ENCODE data around the gene AP2A1. TPM values are rescaled to one million over a fixed set of nuclear protein-coding genes. Genes with fewer than 3 reads are reported as not detected.

AP2A1 gene
- total and polyA plus RNA-seq, 2 donors (not counting 3 experiments of a cell fraction or from before 2014, with no cell fraction given): 108 to 113 TPM

DNA sequence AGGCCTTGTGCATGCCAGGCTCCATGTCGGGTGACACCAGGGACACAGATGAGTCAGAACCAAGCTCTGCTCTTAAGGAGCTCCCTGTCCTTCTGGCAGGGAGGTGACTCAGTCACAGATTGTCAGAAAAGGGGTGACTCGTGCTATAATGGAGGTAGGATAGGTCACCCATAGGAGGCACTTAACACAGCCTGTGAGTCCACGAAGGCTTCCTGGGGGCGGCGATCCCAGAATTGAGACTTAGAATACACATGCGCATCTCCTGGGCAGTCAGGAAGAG lies 26.7 kb downstream of the AP2A1 start:
- no peak for DNase-seq (ENCODE audit: low read depth, low spot score)
- ChIA-PET CTCF (no interaction called here), POLR2A (no interaction called here)
- Histone ChIP-seq H3K27me3 (ENCODE audit: control insufficient read depth in 2 of 2, insufficient read depth in 2 of 2, low read length in 2 of 2) (no peaks in the 10 kb centered on the region), H3K27ac (ENCODE audit: insufficient read depth, low read depth, low read length) (no peak overlapping the region), H3K9ac (replicated peaks; ENCODE audit: extremely low read depth, insufficient read depth, low read length) (no peak overlapping the region), H3K4me1 (ENCODE audit: control insufficient read depth, extremely low read depth, insufficient read depth, low read length) (no peaks in the 10 kb centered on the region), H3K36me3 (ENCODE audit: control insufficient read depth in 2 of 2, extremely low read depth in 1 of 2, insufficient read depth in 2 of 2, low read length in 2 of 2) (peaks cover 8 to 58% of the 10 kb centered on the region in 2 experiments), H3K9me3 (replicated peaks; ENCODE audit: control insufficient read depth, insufficient read depth, low read length) (no peaks in the 10 kb centered on the region), H3K9me1 (replicated peaks; ENCODE audit: control insufficient read depth, extremely low read depth, insufficient read depth, low read length) (no peaks in the 10 kb centered on the region), H3K4me2 (ENCODE audit: insufficient read depth, low read length) (no peak overlapping the region), H2AFZ (ENCODE audit: low read depth, low read length) (no peak overlapping the region), H4K20me1 (replicated peaks; ENCODE audit: control insufficient read depth, extremely low read depth, insufficient read depth, low read length) (no peaks in the 10 kb centered on the region), H3K79me2 (ENCODE audit: control insufficient read depth, insufficient read depth, low read length) (no peaks in the 10 kb centered on the region), H3K4me3 (replicated peaks in 1 of 3; ENCODE audit: insufficient read depth in 1 of 3, low read depth in 1 of 3, low read length in 3 of 3) (no peak overlapping the region)
- no TSS peak for BruUV-seq (replicated peaks)
- TF ChIP-seq, protein P1, sequence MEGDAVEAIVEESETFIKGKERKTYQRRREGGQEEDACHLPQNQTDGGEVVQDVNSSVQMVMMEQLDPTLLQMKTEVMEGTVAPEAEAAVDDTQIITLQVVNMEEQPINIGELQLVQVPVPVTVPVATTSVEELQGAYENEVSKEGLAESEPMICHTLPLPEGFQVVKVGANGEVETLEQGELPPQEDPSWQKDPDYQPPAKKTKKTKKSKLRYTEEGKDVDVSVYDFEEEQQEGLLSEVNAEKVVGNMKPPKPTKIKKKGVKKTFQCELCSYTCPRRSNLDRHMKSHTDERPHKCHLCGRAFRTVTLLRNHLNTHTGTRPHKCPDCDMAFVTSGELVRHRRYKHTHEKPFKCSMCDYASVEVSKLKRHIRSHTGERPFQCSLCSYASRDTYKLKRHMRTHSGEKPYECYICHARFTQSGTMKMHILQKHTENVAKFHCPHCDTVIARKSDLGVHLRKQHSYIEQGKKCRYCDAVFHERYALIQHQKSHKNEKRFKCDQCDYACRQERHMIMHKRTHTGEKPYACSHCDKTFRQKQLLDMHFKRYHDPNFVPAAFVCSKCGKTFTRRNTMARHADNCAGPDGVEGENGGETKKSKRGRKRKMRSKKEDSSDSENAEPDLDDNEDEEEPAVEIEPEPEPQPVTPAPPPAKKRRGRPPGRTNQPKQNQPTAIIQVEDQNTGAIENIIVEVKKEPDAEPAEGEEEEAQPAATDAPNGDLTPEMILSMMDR (IDR thresholded peaks at IDR 0.05; ENCODE audit: extremely low read depth in 1 of 2, insufficient read depth in 1 of 2, low read depth in 1 of 2, low read length in 2 of 2): no peak
- no peak for TF ChIP-seq POLR2A (IDR thresholded peaks at IDR 0.05; ENCODE audit: low read depth, low read length)
- TF ChIP-seq MYC (IDR thresholded peaks at IDR 0.05; ENCODE audit: low read depth, low read length): no peak
- TF ChIP-seq FOS (IDR thresholded peaks at IDR 0.05; ENCODE audit: borderline replicate concordance, insufficient read depth, low read length): peak; percentile 78
- intact Hi-C loops (cut with micrococcal nuclease) (no loop called here), dilution Hi-C loops (cut with MboI; ENCODE audit: extremely low pct_ligation_motif_present, low sequenced_read_pairs) (no loop called here)
- FAIRE-seq: no peak

DNA sequence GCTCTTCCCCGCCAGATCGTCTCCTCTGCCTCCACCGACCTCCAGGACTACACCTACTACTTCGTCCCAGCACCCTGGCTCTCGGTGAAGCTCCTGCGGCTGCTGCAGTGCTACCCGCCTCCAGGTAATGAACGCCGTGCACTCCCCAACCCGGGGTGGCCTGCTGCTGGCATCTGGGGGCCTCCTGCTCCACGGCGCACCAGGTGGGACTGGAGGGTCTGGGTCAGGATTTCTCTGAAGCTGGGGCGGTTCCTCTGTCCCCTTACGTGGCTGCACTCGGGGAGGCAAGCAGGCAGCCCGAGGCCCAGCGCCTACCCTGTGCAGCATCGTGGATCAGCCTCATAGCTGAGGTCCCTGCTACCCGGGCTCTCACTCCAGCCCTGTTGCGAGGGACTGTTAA lies 28.8 kb downstream of the AP2A1 start:
- Histone ChIP-seq H2AFZ (ENCODE audit: low read depth, low read length) (no peak overlapping the region), H3K36me3 (ENCODE audit: control insufficient read depth in 2 of 2, extremely low read depth in 1 of 2, insufficient read depth in 2 of 2, low read length in 2 of 2) (peaks cover 10 to 60% of the 10 kb centered on the region in 2 experiments), H3K4me2 (ENCODE audit: insufficient read depth, low read length) (no peak overlapping the region), H4K20me1 (replicated peaks; ENCODE audit: control insufficient read depth, extremely low read depth, insufficient read depth, low read length) (no peaks in the 10 kb centered on the region), H3K27me3 (ENCODE audit: control insufficient read depth in 2 of 2, insufficient read depth in 2 of 2, low read length in 2 of 2) (no peaks in the 10 kb centered on the region), H3K9me3 (replicated peaks; ENCODE audit: control insufficient read depth, insufficient read depth, low read length) (no peaks in the 10 kb centered on the region), H3K27ac (ENCODE audit: insufficient read depth, low read depth, low read length) (no peak overlapping the region), H3K9ac (replicated peaks; ENCODE audit: extremely low read depth, insufficient read depth, low read length) (no peak overlapping the region), H3K9me1 (replicated peaks; ENCODE audit: control insufficient read depth, extremely low read depth, insufficient read depth, low read length) (no peaks in the 10 kb centered on the region), H3K79me2 (ENCODE audit: control insufficient read depth, insufficient read depth, low read length) (no peaks in the 10 kb centered on the region), H3K4me1 (ENCODE audit: control insufficient read depth, extremely low read depth, insufficient read depth, low read length) (no peaks in the 10 kb centered on the region), H3K4me3 (replicated peaks in 1 of 3; ENCODE audit: insufficient read depth in 1 of 3, low read depth in 1 of 3, low read length in 3 of 3) (no peak overlapping the region)
- BruUV-seq (replicated peaks): no TSS peak
- ChIA-PET POLR2A (no interaction called here), CTCF (no interaction called here)
- DNase-seq (ENCODE audit: low read depth, low spot score): no peak
- intact Hi-C loops (cut with micrococcal nuclease): no loop called here
- no peak for TF ChIP-seq MYC (IDR thresholded peaks at IDR 0.05; ENCODE audit: low read depth, low read length)
- TF ChIP-seq FOS (IDR thresholded peaks at IDR 0.05; ENCODE audit: borderline replicate concordance, insufficient read depth, low read length): no peak
- TF ChIP-seq EZH2 (IDR thresholded peaks at IDR 0.05; ENCODE audit: borderline replicate concordance, low read depth, low read length, severe bottlenecking): no peak
- no peak for TF ChIP-seq GATA2 (IDR thresholded peaks at IDR 0.05; ENCODE audit: insufficient read depth, insufficient read length, low read depth, low read length)
- TF ChIP-seq, protein P1 (IDR thresholded peaks at IDR 0.05; ENCODE audit: extremely low read depth in 1 of 2, insufficient read depth in 1 of 2, low read depth in 1 of 2, low read length in 2 of 2): no peak
- TF ChIP-seq, protein P2, sequence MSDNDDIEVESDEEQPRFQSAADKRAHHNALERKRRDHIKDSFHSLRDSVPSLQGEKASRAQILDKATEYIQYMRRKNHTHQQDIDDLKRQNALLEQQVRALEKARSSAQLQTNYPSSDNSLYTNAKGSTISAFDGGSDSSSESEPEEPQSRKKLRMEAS (IDR thresholded peaks at IDR 0.05; ENCODE audit: insufficient read depth, insufficient read length): no peak
- no peak for TF ChIP-seq POLR2AphosphoS5 (IDR thresholded peaks at IDR 0.05; ENCODE audit: insufficient read depth, low read depth, low read length)
- no peak for TF ChIP-seq JUN (IDR thresholded peaks at IDR 0.05; ENCODE audit: borderline replicate concordance, insufficient read depth, insufficient read length, low read depth)
- no peak for TF ChIP-seq POLR2A (IDR thresholded peaks at IDR 0.05; ENCODE audit: low read depth, low read length)
- dilution Hi-C loops (cut with MboI; ENCODE audit: extremely low pct_ligation_motif_present, low sequenced_read_pairs): no loop called here
- no peak for FAIRE-seq
